Parathyroid adenoma (tissue), 2 donors: Measurements from ENCODE around the gene OR4S2.

Experiments used
- H2AFZ ChIP-seq: fragments of 300-600 bp; sonication (generic); one replicate; pipeline ENCODE4 v1.7.0; 2017; ENCODE audit warnings: antibody characterized with exemption, mild to moderate bottlenecking
- H3K27ac ChIP-seq: fragments of 300-600 bp; sonication (generic); one replicate; pipeline ENCODE4 v1.7.0; 2017
- H3K27me3 ChIP-seq: fragments of 300-600 bp; sonication (generic); one replicate; pipeline ENCODE4 v1.7.0; 2017; ENCODE audit warnings: low read length; ENCODE audit not compliant: control insufficient read depth, insufficient read depth
- H3K36me3 ChIP-seq: fragments of 300-600 bp; sonication (generic); one replicate; pipeline ENCODE4 v1.7.0; 2017; ENCODE audit warnings: low read length; ENCODE audit not compliant: control insufficient read depth, insufficient read depth
- H3K4me1 ChIP-seq: fragments of 300-600 bp; sonication (generic); one replicate; pipeline ENCODE4 v1.7.0; 2017; ENCODE audit warnings: control low read depth
- H3K4me2 ChIP-seq: fragments of 300-600 bp; sonication (generic); one replicate; pipeline ENCODE4 v1.7.0; 2017; ENCODE audit warnings: low read length
- H3K4me3 ChIP-seq: fragments of 300-600 bp; sonication (generic); one replicate; pipeline ENCODE4 v1.7.0; 2017; ENCODE audit warnings: low read depth, low read length
- H3K79me2 ChIP-seq: fragments of 300-600 bp; sonication (generic); one replicate; pipeline ENCODE4 v1.7.0; 2017; ENCODE audit warnings: control low read depth
- H3K9ac ChIP-seq: fragments of 300-600 bp; sonication (generic); one replicate; pipeline ENCODE4 v1.7.0; 2017; ENCODE audit warnings: mild to moderate bottlenecking
- H3K9me3 ChIP-seq: fragments of 300-600 bp; sonication (generic); one replicate; pipeline ENCODE4 v1.7.0; 2017; ENCODE audit warnings: low read length; ENCODE audit not compliant: control insufficient read depth
- CTCF ChIP-seq: fragments of 300-600 bp; sonication (generic); IDR thresholded peaks from one replicate; pipeline ENCODE4 v1.7.0; 2017; ENCODE audit warnings: antibody characterized with exemption, mild to moderate bottlenecking
- donor health status: primary hyperparathyroidism.

The OR4S2 gene

GRCh38 chr11:55648027-55648426 is at the start of gene OR4S2:
Gene OR4S2 (plus strand): TSS chr11:55648327. CDS start chr11:55650904, 2,577 bp downstream.
- Histone ChIP-seq H3K4me3 (no peak within 1 kb of the TSS), H3K27me3 (no peaks in the 10 kb centered on the region), H3K4me2 (no peak within 1 kb of the TSS), H3K4me1 (no peaks in the 10 kb centered on the region), H2AFZ (no peak within 1 kb of the TSS), H3K36me3 (no peaks in the 10 kb centered on the region), H3K27ac (no peak within 1 kb of the TSS), H3K9me3 (no peaks in the 10 kb centered on the region), H3K9ac (no peak within 1 kb of the TSS), H3K79me2 (no peaks in the 10 kb centered on the region)
- no peak for TF ChIP-seq CTCF

- Histone ChIP-seq H3K4me2 (no peak within 1 kb of the TSS), H3K9ac (no peak within 1 kb of the TSS), H3K27me3 (no peaks in the 10 kb centered on the region), H3K9me3 (no peaks in the 10 kb centered on the region), H3K36me3 (no peaks in the 10 kb centered on the region), H2AFZ (no peak within 1 kb of the TSS), H3K79me2 (no peaks in the 10 kb centered on the region), H3K4me3 (no peak within 1 kb of the TSS), H3K4me1 (no peaks in the 10 kb centered on the region), H3K27ac (no peak within 1 kb of the TSS)
- no peak for TF ChIP-seq CTCF
These were observed 40.6 kb upstream of the OR4S2 start, which contains the start of gene OR4C11 for GRCh38 chr11:55607545-55607944. Gene OR4C11 (minus strand): TSS chr11:55607645. CDS start chr11:55604373, 3,272 bp downstream.

- H3K36me3 ChIP-seq = no peaks in the 10 kb centered on the region
- no peak overlapping the region for H3K4me2 ChIP-seq
- H3K9me3 ChIP-seq = no peaks in the 10 kb centered on the region
- no peak overlapping the region for H3K27ac ChIP-seq
- H3K4me3 ChIP-seq = no peak overlapping the region
- H2AFZ ChIP-seq = no peak overlapping the region
- H3K9ac ChIP-seq = no peak overlapping the region
- no peaks in the 10 kb centered on the region for H3K4me1 ChIP-seq
- H3K79me2 ChIP-seq = no peaks in the 10 kb centered on the region
- no peak for TF ChIP-seq CTCF
- H3K27me3 ChIP-seq = no peaks in the 10 kb centered on the region
These were observed 23.6 kb upstream of the OR4S2 start for GRCh38 chr11:55624531-55624930.

- no peak within 1 kb of the TSS for H3K4me2 ChIP-seq
- H3K4me3 ChIP-seq = no peak within 1 kb of the TSS
- H3K27ac ChIP-seq = no peak within 1 kb of the TSS
- TF ChIP-seq CTCF = no peak
- no peak within 1 kb of the TSS for H2AFZ ChIP-seq
- no peaks in the 10 kb centered on the region for H3K79me2 ChIP-seq
- no peaks in the 10 kb centered on the region for H3K36me3 ChIP-seq
- no peaks in the 10 kb centered on the region for H3K9me3 ChIP-seq
- H3K9ac ChIP-seq = no peak within 1 kb of the TSS
- no peaks in the 10 kb centered on the region for H3K4me1 ChIP-seq
- no peaks in the 10 kb centered on the region for H3K27me3 ChIP-seq
These were observed 13.3 kb upstream of the OR4S2 start, which contains the start of gene OR4P4 for GRCh38 chr11:55634813-55635212. Gene OR4P4 (plus strand): TSS chr11:55635113.

GRCh38 chr11:55652560-55652959 is 4.4 kb downstream of the OR4S2 start:
- Histone ChIP-seq H3K4me3 (no peak overlapping the region), H3K79me2 (no peaks in the 10 kb centered on the region), H3K9me3 (no peaks in the 10 kb centered on the region), H3K4me1 (no peaks in the 10 kb centered on the region), H3K27ac (no peak overlapping the region), H3K4me2 (no peak overlapping the region), H3K9ac (no peak overlapping the region), H3K36me3 (no peaks in the 10 kb centered on the region), H3K27me3 (no peaks in the 10 kb centered on the region), H2AFZ (no peak overlapping the region)
- no peak for TF ChIP-seq CTCF
